ENCODE results near the gene LIG4.

The LIG4 gene

DNA sequence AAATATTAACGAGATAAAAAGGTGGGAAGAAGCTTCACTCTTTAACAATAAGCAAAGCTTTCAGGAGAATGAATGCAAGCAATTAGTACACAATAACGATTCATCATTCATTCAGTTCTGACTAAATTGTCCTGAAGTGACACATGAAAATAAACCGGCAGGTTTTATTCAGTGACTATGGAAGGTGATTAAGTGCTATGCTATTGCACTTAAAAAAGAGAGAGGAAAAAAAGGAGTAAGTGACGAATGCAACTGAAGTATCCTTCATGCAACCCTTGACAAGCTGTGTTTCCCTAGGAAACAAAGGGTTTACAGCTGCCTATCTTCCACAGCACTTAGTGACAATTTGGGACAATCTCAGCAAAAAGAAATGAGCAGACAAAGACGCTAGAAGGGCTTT, 1.4 kb downstream of the LIG4 start:
- TF ChIP-seq, protein P1, sequence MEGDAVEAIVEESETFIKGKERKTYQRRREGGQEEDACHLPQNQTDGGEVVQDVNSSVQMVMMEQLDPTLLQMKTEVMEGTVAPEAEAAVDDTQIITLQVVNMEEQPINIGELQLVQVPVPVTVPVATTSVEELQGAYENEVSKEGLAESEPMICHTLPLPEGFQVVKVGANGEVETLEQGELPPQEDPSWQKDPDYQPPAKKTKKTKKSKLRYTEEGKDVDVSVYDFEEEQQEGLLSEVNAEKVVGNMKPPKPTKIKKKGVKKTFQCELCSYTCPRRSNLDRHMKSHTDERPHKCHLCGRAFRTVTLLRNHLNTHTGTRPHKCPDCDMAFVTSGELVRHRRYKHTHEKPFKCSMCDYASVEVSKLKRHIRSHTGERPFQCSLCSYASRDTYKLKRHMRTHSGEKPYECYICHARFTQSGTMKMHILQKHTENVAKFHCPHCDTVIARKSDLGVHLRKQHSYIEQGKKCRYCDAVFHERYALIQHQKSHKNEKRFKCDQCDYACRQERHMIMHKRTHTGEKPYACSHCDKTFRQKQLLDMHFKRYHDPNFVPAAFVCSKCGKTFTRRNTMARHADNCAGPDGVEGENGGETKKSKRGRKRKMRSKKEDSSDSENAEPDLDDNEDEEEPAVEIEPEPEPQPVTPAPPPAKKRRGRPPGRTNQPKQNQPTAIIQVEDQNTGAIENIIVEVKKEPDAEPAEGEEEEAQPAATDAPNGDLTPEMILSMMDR (IDR thresholded peaks at IDR 0.05; ENCODE audit: insufficient read depth, missing control alignments): no peak
- no peak for FAIRE-seq
- DNase-seq (ENCODE audit: insufficient read length, low spot score): no peak

DNA sequence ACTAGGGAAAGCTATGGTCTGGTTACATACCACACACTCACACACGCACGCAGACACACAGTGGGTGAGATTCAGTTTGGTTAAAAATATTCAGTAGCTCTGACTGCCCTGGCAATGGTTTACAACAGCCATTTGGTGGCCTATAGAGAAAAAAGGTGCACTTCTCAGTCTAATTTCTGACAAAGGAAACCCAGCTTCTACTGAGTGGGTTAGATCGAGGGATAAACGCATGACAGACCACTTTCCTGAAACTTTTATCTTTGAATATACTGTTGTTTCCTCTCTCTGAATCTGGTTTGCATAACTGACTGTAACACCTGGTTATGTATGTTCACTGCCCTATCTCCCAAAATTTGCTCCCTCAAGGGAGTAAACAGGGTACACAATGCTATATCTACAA, 2.5 kb downstream of the LIG4 start:
- TF ChIP-seq, protein P1 (IDR thresholded peaks at IDR 0.05; ENCODE audit: insufficient read depth, missing control alignments): no peak
- no peak for FAIRE-seq
- DNase-seq (ENCODE audit: insufficient read length, low spot score): no peak

DNA sequence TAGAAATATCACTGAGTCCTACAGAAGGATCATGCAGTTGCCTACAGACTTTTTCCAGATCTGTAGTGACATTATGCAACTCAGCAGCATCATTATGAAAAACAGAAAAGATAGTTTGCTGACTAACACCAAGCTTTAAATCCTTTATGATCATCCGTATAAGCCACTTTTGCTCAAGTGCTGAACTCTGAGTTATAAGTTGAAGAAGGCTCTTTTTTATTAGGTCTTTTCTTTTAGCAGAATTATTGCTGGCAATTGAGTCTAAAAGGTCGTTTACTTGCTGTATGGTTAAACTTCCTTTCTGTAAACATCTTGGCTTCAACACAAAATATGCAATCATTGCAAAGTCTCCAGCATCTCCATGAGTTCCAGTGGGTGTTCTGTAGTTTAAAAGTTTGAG, 4.8 kb downstream of the LIG4 start:
- DNase-seq (ENCODE audit: insufficient read length, low spot score) (no peak), FAIRE-seq (no peak)
- TF ChIP-seq, protein P1 (IDR thresholded peaks at IDR 0.05; ENCODE audit: insufficient read depth, missing control alignments): no peak

DNA sequence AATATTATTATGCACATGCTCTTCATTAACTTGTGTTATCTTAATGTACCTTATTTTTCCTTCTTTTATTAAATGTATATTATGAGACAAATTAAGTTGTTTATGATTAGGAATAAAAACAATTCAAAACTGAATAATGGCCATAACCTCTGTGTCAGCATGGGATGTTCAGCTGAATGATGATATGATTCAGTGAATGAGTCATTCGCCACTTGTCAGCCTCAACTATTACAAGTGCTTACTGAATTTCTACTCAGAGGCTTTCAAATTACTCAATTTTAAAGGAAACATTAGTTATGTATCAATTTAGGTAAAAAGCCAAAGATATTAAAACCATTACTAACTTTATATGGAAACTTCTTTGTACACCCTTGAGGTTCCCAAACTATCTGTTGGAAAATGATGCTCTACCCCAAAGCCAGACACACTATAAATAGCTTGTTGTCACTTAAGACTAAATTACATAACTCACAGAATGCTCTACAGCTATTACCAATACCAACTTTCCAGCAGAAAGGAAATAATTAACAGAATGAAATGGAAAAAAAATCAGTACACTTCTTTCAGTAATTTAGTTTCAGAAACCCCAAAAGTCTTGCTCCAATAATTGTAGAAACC, 14.4 kb downstream of the LIG4 start:
- TF ChIP-seq, protein P1 (IDR thresholded peaks at IDR 0.05; ENCODE audit: insufficient read depth, missing control alignments): no peak
- FAIRE-seq (no peak), DNase-seq (ENCODE audit: insufficient read length, low spot score) (no peak)

DNA sequence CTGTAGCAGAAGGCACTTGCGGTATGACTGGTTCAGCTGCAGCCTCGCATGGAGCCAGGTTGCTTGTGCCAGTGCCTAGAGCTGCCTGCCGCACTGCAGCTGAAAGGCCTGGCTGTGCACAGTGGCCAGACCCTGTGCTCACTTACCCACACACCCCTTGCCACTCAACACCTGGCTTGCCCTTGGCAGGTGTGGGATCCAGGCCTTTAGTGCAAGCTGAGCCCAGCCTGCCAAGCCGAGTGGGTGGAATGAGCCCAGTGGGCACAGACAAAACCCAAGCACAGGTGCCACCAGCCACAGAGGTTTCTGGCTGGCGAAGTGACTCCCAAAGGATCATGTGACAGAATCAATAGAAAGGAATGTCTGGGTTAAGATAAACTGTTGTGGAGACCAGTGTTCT, 19.5 kb downstream of the LIG4 start:
- TF ChIP-seq, protein P1 (IDR thresholded peaks at IDR 0.05; ENCODE audit: insufficient read depth, missing control alignments): no peak
- DNase-seq (ENCODE audit: insufficient read length, low spot score) (no peak), FAIRE-seq (no peak)

DNA sequence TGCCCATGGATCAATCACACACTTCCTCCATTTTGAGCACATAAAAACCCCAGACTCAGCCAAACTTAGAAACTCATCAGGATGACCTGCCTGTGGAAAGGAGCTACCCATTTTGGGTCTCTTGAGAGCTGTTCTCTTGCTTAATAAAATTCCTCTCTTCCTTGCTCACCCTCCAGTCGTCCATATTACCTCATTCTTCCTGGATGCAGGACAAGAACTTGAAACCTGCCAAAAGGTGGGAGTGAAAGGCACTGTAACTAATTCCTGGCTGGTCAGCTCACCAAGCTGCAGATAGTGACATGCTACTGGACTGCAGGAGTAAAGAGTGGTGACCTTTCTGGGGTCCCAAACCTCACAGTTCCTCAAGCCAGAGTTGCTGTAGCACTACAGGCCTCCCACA, 20.2 kb downstream of the LIG4 start:
- no peak for FAIRE-seq

DNA sequence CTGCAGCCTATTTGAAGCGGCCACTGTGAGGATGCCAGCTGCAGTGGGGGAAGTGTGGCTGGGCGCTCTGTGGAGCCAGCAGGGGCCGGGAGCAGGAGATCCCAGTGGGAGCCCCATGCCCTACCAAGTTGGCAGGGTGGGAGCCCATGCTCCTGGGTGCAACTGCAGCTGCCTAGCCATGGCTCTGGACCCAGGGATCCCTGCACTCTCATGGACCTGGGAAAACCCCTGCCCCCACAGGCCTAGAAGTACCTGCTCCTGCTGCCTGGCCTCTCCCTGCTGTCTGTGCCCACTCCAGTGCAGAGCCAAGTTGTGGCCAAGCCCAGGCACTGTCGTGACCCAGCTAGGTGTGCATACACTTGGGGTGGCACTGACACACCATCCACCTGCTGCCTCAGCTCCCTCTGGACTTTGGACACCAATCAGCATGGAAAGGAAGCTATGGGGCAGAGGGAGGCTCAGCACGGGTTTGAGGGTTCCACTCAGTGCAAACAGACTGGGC, 20.9 kb downstream of the LIG4 start:
- DNase-seq (ENCODE audit: insufficient read length, low spot score) (no peak), FAIRE-seq (no peak)
- TF ChIP-seq, protein P1 (IDR thresholded peaks at IDR 0.05; ENCODE audit: insufficient read depth, missing control alignments): no peak

More for the DNA sequence above, 20.2 kb downstream of the LIG4 start:
- DNase-seq (ENCODE audit: insufficient read length, low spot score): no peak
- TF ChIP-seq, protein P1 (IDR thresholded peaks at IDR 0.05; ENCODE audit: insufficient read depth, missing control alignments): no peak
